ENCODE measurements around the gene ARID5B. TPM values are rescaled to one million over a fixed set of nuclear protein-coding genes. Genes with fewer than 3 reads are reported as not detected.
A peak's percentile ranks its signal among the peaks of the same experiment; 100 is the strongest.

ARID5B gene
- total RNA-seq, 1 donor from 2014 or later = 51.4 TPM

- DNase-seq (ENCODE audit: low spot score in 2 of 2, unreplicated experiment in 2 of 2) = no peak
- H3K27ac Mint-ChIP-seq = peak overlapping the region; percentile 88
- peaks cover 5% of the 10 kb centered on the region for H3K9me3 Mint-ChIP-seq
- peaks cover 63% of the 10 kb centered on the region for H3K4me1 Mint-ChIP-seq
- no peaks in the 10 kb centered on the region for H3K27me3 Mint-ChIP-seq (ENCODE audit: low read depth)
- H3K4me3 Mint-ChIP-seq = peak overlapping the region; percentile 29
- peaks cover 23% of the 10 kb centered on the region for H3K36me3 Mint-ChIP-seq
- TF ChIP-seq CTCF (IDR thresholded peaks at IDR 0.05; ENCODE audit: unreplicated experiment) = no peak
Measured at GRCh38 chr10:61937631-61938351, 36.3 kb downstream of the ARID5B start.

GRCh38 chr10:61939902-61940301 lies 38.4 kb downstream of the ARID5B start:
- Mint-ChIP-seq H3K36me3 (peaks cover 17% of the 10 kb centered on the region), H3K27me3 (ENCODE audit: low read depth) (no peaks in the 10 kb centered on the region), H3K4me1 (peaks cover 76% of the 10 kb centered on the region), H3K27ac (peak overlapping the region; percentile 88), H3K9me3 (no peaks in the 10 kb centered on the region), H3K4me3 (no peak overlapping the region)
- DNase-seq (ENCODE audit: low spot score in 2 of 2, unreplicated experiment in 2 of 2) = no peak
- no peak for TF ChIP-seq CTCF (IDR thresholded peaks at IDR 0.05; ENCODE audit: unreplicated experiment)

GRCh38 chr10:61941202-61941681 lies 39.7 kb downstream of the ARID5B start:
- no peak overlapping the region for H3K4me3 Mint-ChIP-seq
- no peaks in the 10 kb centered on the region for H3K9me3 Mint-ChIP-seq
- peaks cover 17% of the 10 kb centered on the region for H3K36me3 Mint-ChIP-seq
- no peak for TF ChIP-seq CTCF (IDR thresholded peaks at IDR 0.05; ENCODE audit: unreplicated experiment)
- H3K4me1 Mint-ChIP-seq = peaks cover 78% of the 10 kb centered on the region
- DNase-seq (ENCODE audit: low spot score in 2 of 2, unreplicated experiment in 2 of 2) = no peak
- H3K27me3 Mint-ChIP-seq (ENCODE audit: low read depth) = no peaks in the 10 kb centered on the region
- peak overlapping the region; percentile 71 for H3K27ac Mint-ChIP-seq

- H3K9me3 Mint-ChIP-seq = no peaks in the 10 kb centered on the region
- peaks cover 66% of the 10 kb centered on the region for H3K4me1 Mint-ChIP-seq
- no peak for TF ChIP-seq CTCF (IDR thresholded peaks at IDR 0.05; ENCODE audit: unreplicated experiment)
- H3K4me3 Mint-ChIP-seq = peak overlapping the region; percentile 16
- DNase-seq (ENCODE audit: low spot score in 2 of 2, unreplicated experiment in 2 of 2) = no peak
- peaks cover 21% of the 10 kb centered on the region for H3K36me3 Mint-ChIP-seq
- H3K27ac Mint-ChIP-seq = peak overlapping the region; percentile 98
- H3K27me3 Mint-ChIP-seq (ENCODE audit: low read depth) = no peaks in the 10 kb centered on the region
Measured at GRCh38 chr10:61942604-61943461, 41.3 kb downstream of the ARID5B start.

- DNase-seq (ENCODE audit: low spot score in 2 of 2, unreplicated experiment in 2 of 2) = no peak
- Mint-ChIP-seq H3K27ac (peak overlapping the region; percentile 98), H3K9me3 (no peaks in the 10 kb centered on the region), H3K27me3 (ENCODE audit: low read depth) (no peaks in the 10 kb centered on the region), H3K36me3 (peaks cover 29% of the 10 kb centered on the region), H3K4me3 (peak overlapping the region; percentile 32), H3K4me1 (peaks cover 56% of the 10 kb centered on the region)
- no peak for TF ChIP-seq CTCF (IDR thresholded peaks at IDR 0.05; ENCODE audit: unreplicated experiment)
Measured at GRCh38 chr10:61943674-61944378, 42.3 kb downstream of the ARID5B start.
